MM.1S (cell line): ENCODE data around the gene XPR1.
"Not testable (repeated sequence)": the region's sequence is repeated elsewhere in the genome, so short reads cannot be mapped to it uniquely, and the experiment has no call there.

ENCODE experiments used
- DNase-seq: peaks from one replicate; pipeline ENCODE4 v3.0.0-alpha.2; 2015
- H2AFZ ChIP-seq: fragments of 300-600 bp; sonication (generic); 2 replicates; pipeline ENCODE4 v1.6.0; 2016; ENCODE audit warnings: antibody characterized with exemption, low read length
- H3F3A ChIP-seq: fragments of 300-600 bp; sonication (generic); 2 replicates; pipeline ENCODE4 v1.6.1; 2016; ENCODE audit warnings: mild to moderate bottlenecking, antibody characterized with exemption, low read length, moderate library complexity, mixed read lengths; ENCODE audit not compliant: insufficient read depth
- H3K27ac ChIP-seq: fragments of 300-600 bp; sonication (generic); 2 replicates; pipeline ENCODE4 v1.5.1; 2016; ENCODE audit warnings: mild to moderate bottlenecking, low read length
- H3K27me3 ChIP-seq: fragments of 300-600 bp; sonication (generic); replicated peaks from 2 replicates; pipeline ENCODE4 v1.6.0; 2016; ENCODE audit warnings: low read length; ENCODE audit not compliant: insufficient read depth
- H3K36me3 ChIP-seq: fragments of 300-600 bp; sonication (generic); replicated peaks from 2 replicates; pipeline ENCODE4 v1.6.1; 2016; ENCODE audit warnings: mild to moderate bottlenecking, low read length, mixed read lengths; ENCODE audit not compliant: insufficient read depth
- H3K4me1 ChIP-seq: fragments of 300-600 bp; sonication (generic); 2 replicates; pipeline ENCODE4 v1.6.1; 2016; ENCODE audit warnings: low read length, mixed read lengths
- H3K4me2 ChIP-seq: fragments of 300-600 bp; sonication (generic); 2 replicates; pipeline ENCODE4 v1.6.0; 2016; ENCODE audit warnings: low read depth, low read length
- H3K4me3 ChIP-seq: fragments of 300-600 bp; sonication (generic); 2 replicates; pipeline ENCODE4 v1.5.1; 2016; ENCODE audit warnings: low read length, mixed read lengths
- H3K79me2 ChIP-seq: fragments of 300-600 bp; sonication (generic); 2 replicates; pipeline ENCODE4 v1.6.1; 2016; ENCODE audit warnings: mixed run types, low read length, mixed read lengths
- H3K9ac ChIP-seq: fragments of 300-600 bp; sonication (generic); 2 replicates; pipeline ENCODE4 v1.6.1; 2016; ENCODE audit warnings: low read length, mixed read lengths
- H3K9me2 ChIP-seq: fragments of 300-600 bp; sonication (generic); replicated peaks from 2 replicates; pipeline ENCODE4 v1.6.1; 2016; ENCODE audit warnings: mild to moderate bottlenecking, low read length, mixed read lengths; ENCODE audit not compliant: insufficient read depth
- H3K9me3 ChIP-seq: fragments of 300-600 bp; sonication (generic); replicated peaks from 2 replicates; pipeline ENCODE4 v1.6.1; 2016; ENCODE audit warnings: mild to moderate bottlenecking, low read length, mixed read lengths; ENCODE audit not compliant: insufficient read depth
- H4K20me1 ChIP-seq: fragments of 300-600 bp; sonication (generic); 2 replicates; pipeline ENCODE4 v1.6.1; 2016; ENCODE audit warnings: mild to moderate bottlenecking, low read length, moderate library complexity, mixed read lengths; ENCODE audit not compliant: insufficient read depth
- CTCF ChIP-seq: fragments of 300-600 bp; sonication (generic); IDR thresholded peaks from 2 replicates; pipeline ENCODE4 v1.5.1; 2016; ENCODE audit warnings: antibody characterized with exemption, low read length, mixed read lengths
- EZH2 ChIP-seq: fragments of 300-600 bp; sonication (generic); optimal IDR thresholded peaks from 2 replicates; pipeline ENCODE3; 2017; ENCODE audit warnings: low read depth, mild to moderate bottlenecking, antibody characterized with exemption, low read length, mixed read lengths
- EZH2phosphoT487 ChIP-seq: fragments of 300-600 bp; sonication (generic); IDR thresholded peaks from 2 replicates; pipeline ENCODE4 v1.6.1; 2018; ENCODE audit warnings: antibody characterized with exemption, low read length

Gene XPR1

GRCh38 chr1:180642781-180643180 is 11.0 kb downstream of the XPR1 start:
- Histone ChIP-seq H3K27ac (no peak overlapping the region), H3K4me3 (no peak overlapping the region), H3K4me2 (no peak overlapping the region), H3K9me3 (no peaks in the 10 kb centered on the region), H3K36me3 (no peaks in the 10 kb centered on the region), H2AFZ (no peak overlapping the region), H3K9ac (no peak overlapping the region), H4K20me1 (no peaks in the 10 kb centered on the region), H3K9me2 (no peaks in the 10 kb centered on the region), H3F3A (no peaks in the 10 kb centered on the region), H3K79me2 (peaks cover 33% of the 10 kb centered on the region), H3K27me3 (no peaks in the 10 kb centered on the region), H3K4me1 (0 out of 2 replicates have a peak, but pooled peaks cover 10% of the 10 kb centered on the region)
- TF ChIP-seq EZH2phosphoT487: no peak
- TF ChIP-seq CTCF: no peak
- TF ChIP-seq EZH2: no peak
- no peak for DNase-seq

GRCh38 chr1:180643693-180644092 is 11.9 kb downstream of the XPR1 start:
- 0 out of 2 replicates have a peak, but pooled peaks cover 10% of the 10 kb centered on the region for H3K4me1 ChIP-seq
- H3K79me2 ChIP-seq: peaks cover 27% of the 10 kb centered on the region
- H3K9me2 ChIP-seq: no peaks in the 10 kb centered on the region
- no peak for DNase-seq
- no peaks in the 10 kb centered on the region for H3K36me3 ChIP-seq
- H2AFZ ChIP-seq: no peak overlapping the region
- no peaks in the 10 kb centered on the region for H4K20me1 ChIP-seq
- no peak overlapping the region for H3K9ac ChIP-seq
- H3K27ac ChIP-seq: no peak overlapping the region
- H3K9me3 ChIP-seq: no peaks in the 10 kb centered on the region
- H3K4me2 ChIP-seq: no peak overlapping the region
- H3K27me3 ChIP-seq: no peaks in the 10 kb centered on the region
- TF ChIP-seq CTCF (no peak), EZH2 (no peak), EZH2phosphoT487 (no peak)
- no peaks in the 10 kb centered on the region for H3F3A ChIP-seq
- H3K4me3 ChIP-seq: no peak overlapping the region

GRCh38 chr1:180644526-180645192 is 12.8 kb downstream of the XPR1 start:
- H3K9me3 ChIP-seq: no peaks in the 10 kb centered on the region
- H3K9ac ChIP-seq: no peak overlapping the region
- H4K20me1 ChIP-seq: no peaks in the 10 kb centered on the region
- no peaks in the 10 kb centered on the region for H3F3A ChIP-seq
- H3K36me3 ChIP-seq: no peaks in the 10 kb centered on the region
- no peaks in the 10 kb centered on the region for H3K9me2 ChIP-seq
- H3K27ac ChIP-seq: no peak overlapping the region
- TF ChIP-seq EZH2phosphoT487 (no peak), CTCF (no peak), EZH2 (no peak)
- no peak for DNase-seq
- peaks cover 29% of the 10 kb centered on the region for H3K79me2 ChIP-seq
- no peak overlapping the region for H3K4me3 ChIP-seq
- H3K27me3 ChIP-seq: no peaks in the 10 kb centered on the region
- no peak overlapping the region for H3K4me2 ChIP-seq
- 0 out of 2 replicates have a peak, but pooled peaks cover 10% of the 10 kb centered on the region for H3K4me1 ChIP-seq
- H2AFZ ChIP-seq: no peak overlapping the region

- not testable (repeated sequence) for H4K20me1 ChIP-seq, H2AFZ ChIP-seq, H3K27me3 ChIP-seq, H3K27ac ChIP-seq, DNase-seq, H3K4me2 ChIP-seq, H3K36me3 ChIP-seq, H3K9me2 ChIP-seq, H3K9me3 ChIP-seq, H3K4me3 ChIP-seq, H3K9ac ChIP-seq, H3F3A ChIP-seq
- Histone ChIP-seq H3K79me2 (peaks cover 25% of the 10 kb centered on the region), H3K4me1 (0 out of 2 replicates have a peak, but pooled peaks cover 10% of the 10 kb centered on the region)
Observed at GRCh38 chr1:180645261-180645660, 13.4 kb downstream of the XPR1 start.
